Body of pancreas (tissue), 4 donors: ENCODE measurements around the gene ATP9B.

ENCODE experiments used
- CTCF ChIP-seq, 7 experiments: fragments of 450-650 bp in 4 of 7; fragments of 200-600 bp in 3 of 7; sonication (generic) in 3 of 7; IDR thresholded peaks; one replicate each; pipeline ENCODE4 v1.5.1; 2016 to 2019; ENCODE audit warnings: antibody characterized with exemption in 7 of 7
- POLR2A ChIP-seq, 3 donors: fragments of 450-650 bp; IDR thresholded peaks; one replicate each; pipeline ENCODE4 v1.6.1; 2016; ENCODE audit warnings: antibody characterized with exemption in 3 of 3, mild to moderate bottlenecking in 2 of 3

GRCh38 chr18:79381811-79382311 is 312.7 kb downstream of the ATP9B start:
- TF ChIP-seq CTCF (IDR thresholded peaks at IDR 0.05) (no peak), POLR2A (IDR thresholded peaks at IDR 0.05) (no peak)
